ENCODE measurements around the gene MAP1B.
"Not testable (repeated sequence)": the region's sequence is repeated elsewhere in the genome, so short reads cannot be mapped to it uniquely, and the experiment has no call there.

MAP1B gene

GRCh38 chr5:72153551-72153950, 46.3 kb downstream of the MAP1B start:
- no peaks in the 10 kb centered on the region for H3K9me3 Mint-ChIP-seq
- peaks cover 2% of the 10 kb centered on the region for H3K4me1 Mint-ChIP-seq (ENCODE audit: low read depth)
- no peak overlapping the region for H3K4me3 Mint-ChIP-seq
- no peak overlapping the region for H3K27ac Mint-ChIP-seq
- H3K27me3 Mint-ChIP-seq (ENCODE audit: low read depth): peaks cover 21% of the 10 kb centered on the region
- H3K36me3 Mint-ChIP-seq (ENCODE audit: low read depth): no peaks in the 10 kb centered on the region

DNA sequence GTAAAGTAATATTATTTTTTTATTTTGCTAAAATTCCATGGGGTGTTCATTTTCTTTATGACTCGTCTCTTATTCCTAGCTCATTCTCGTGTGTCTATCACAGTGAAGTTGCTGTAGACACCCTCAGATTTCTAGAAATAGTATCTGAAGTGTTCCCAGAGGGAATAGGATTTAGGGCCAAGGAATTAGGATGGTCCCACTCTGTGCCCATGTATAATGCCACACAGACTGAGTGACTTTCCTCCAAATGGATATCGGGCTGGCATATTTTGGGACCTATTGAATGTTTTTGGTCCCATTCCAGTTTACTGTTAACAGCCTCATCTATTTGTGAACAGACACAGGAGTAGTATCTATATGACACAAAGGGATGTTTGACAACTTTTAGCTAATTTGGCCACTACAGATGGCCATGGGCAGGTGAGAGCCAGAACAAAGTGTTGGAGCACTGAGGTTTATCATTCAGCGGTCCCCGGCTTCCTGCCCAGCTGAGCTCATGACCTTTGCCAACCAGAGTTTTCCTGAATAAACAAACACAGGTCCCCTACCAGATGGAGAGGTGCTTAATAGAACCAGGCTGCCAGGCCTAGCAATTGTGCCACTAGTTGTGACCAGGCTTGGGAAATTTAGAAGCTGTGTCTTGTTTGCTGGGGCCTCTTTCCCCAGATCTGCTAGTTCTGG, 46.9 kb downstream of the MAP1B start:
- no peaks in the 10 kb centered on the region for H3K9me3 Mint-ChIP-seq
- no peaks in the 10 kb centered on the region for H3K36me3 Mint-ChIP-seq (ENCODE audit: low read depth)
- H3K4me3 Mint-ChIP-seq: no peak overlapping the region
- peaks cover 2% of the 10 kb centered on the region for H3K4me1 Mint-ChIP-seq (ENCODE audit: low read depth)
- H3K27me3 Mint-ChIP-seq (ENCODE audit: low read depth): peaks cover 18% of the 10 kb centered on the region
- no peak overlapping the region for H3K27ac Mint-ChIP-seq

- H3K4me3 Mint-ChIP-seq: no peak overlapping the region
- peaks cover 21% of the 10 kb centered on the region for H3K27me3 Mint-ChIP-seq (ENCODE audit: low read depth)
- H3K9me3 Mint-ChIP-seq: no peaks in the 10 kb centered on the region
Observed at GRCh38 chr5:72156946-72157624, 49.8 kb downstream of the MAP1B start.

GRCh38 chr5:72157625-72157962, 50.3 kb downstream of the MAP1B start:
- Mint-ChIP-seq H3K9me3 (no peaks in the 10 kb centered on the region), H3K4me3 (no peak overlapping the region), H3K36me3 (ENCODE audit: low read depth) (no peaks in the 10 kb centered on the region), H3K4me1 (ENCODE audit: low read depth) (peaks cover 2% of the 10 kb centered on the region), H3K27ac (no peak overlapping the region), H3K27me3 (ENCODE audit: low read depth) (peaks cover 21% of the 10 kb centered on the region)

More at GRCh38 chr5:72156946-72157624, 49.8 kb downstream of the MAP1B start:
- H3K4me1 Mint-ChIP-seq (ENCODE audit: low read depth): peaks cover 2% of the 10 kb centered on the region
- no peaks in the 10 kb centered on the region for H3K36me3 Mint-ChIP-seq (ENCODE audit: low read depth)
- H3K27ac Mint-ChIP-seq: no peak overlapping the region

DNA sequence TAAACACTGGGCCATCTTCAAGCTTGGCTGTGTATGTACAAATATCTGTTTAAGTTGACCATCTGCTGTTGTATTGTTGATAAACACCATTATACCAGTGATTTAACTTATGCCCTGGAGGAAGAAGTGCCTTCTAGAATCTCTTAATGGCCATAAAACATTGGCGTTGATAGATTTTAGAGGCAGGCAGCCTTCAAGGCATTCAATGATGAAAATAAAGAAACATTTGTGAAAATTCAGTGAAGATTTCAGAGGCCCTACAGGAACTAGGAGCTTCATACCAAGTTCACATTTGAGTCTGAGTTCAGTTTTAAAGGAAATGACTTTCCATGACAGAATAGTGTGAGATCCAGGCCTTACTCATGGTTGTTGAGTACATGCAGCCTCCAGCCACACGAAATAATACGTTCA, 52.2 kb downstream of the MAP1B start:
- Mint-ChIP-seq H3K36me3 (ENCODE audit: low read depth) (no peaks in the 10 kb centered on the region), H3K4me1 (ENCODE audit: low read depth) (peaks cover 2% of the 10 kb centered on the region), H3K27ac (no peak overlapping the region), H3K27me3 (ENCODE audit: low read depth) (peaks cover 30% of the 10 kb centered on the region), H3K4me3 (no peak overlapping the region), H3K9me3 (no peaks in the 10 kb centered on the region)

DNA sequence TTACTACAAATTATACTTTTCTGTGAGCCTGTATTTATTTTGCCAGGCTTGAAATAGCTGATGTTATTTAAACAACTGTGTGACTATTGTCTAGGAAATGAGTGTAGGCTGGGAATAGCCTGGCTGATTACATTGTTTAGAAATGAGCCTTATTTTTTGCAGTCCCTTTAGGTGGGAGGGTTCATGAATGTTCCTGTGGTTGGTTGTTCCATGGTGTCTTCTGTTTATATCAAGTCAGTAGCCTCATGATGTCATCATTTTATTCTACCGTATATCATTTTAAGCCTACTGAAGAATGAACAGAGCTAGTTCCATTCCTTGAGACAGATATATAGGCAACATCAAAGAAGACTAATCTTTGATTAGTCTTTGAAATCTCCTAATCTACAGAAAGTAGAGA, 53.1 kb downstream of the MAP1B start:
- Mint-ChIP-seq H3K36me3 (ENCODE audit: low read depth) (no peaks in the 10 kb centered on the region), H3K4me3 (no peak overlapping the region), H3K27ac (no peak overlapping the region), H3K4me1 (ENCODE audit: low read depth) (peaks cover 2% of the 10 kb centered on the region), H3K27me3 (ENCODE audit: low read depth) (peaks cover 30% of the 10 kb centered on the region), H3K9me3 (no peaks in the 10 kb centered on the region)

DNA sequence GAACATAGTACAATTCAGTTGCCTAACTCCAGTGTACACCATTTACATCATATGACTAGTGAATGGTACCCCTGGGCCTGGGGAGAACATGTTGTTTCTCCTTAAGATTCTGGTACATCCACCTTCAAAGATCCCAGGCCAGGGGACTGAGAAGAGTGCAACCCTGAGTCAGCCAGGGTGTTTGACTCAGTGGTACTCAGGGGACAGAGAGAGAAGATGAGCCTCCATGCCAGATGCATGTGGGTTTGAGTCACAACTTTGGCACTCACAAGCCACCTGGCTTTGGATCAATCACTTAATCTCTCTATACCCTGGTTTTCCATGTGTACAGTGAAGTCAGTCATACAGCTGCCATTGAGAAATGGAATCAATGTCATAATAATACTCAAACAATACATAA, 53.7 kb downstream of the MAP1B start:
- Mint-ChIP-seq H3K27me3 (ENCODE audit: low read depth) (peaks cover 29% of the 10 kb centered on the region), H3K9me3 (no peaks in the 10 kb centered on the region), H3K4me1 (ENCODE audit: low read depth) (peaks cover 1% of the 10 kb centered on the region), H3K36me3 (ENCODE audit: low read depth) (no peaks in the 10 kb centered on the region), H3K27ac (no peak overlapping the region), H3K4me3 (no peak overlapping the region)

DNA sequence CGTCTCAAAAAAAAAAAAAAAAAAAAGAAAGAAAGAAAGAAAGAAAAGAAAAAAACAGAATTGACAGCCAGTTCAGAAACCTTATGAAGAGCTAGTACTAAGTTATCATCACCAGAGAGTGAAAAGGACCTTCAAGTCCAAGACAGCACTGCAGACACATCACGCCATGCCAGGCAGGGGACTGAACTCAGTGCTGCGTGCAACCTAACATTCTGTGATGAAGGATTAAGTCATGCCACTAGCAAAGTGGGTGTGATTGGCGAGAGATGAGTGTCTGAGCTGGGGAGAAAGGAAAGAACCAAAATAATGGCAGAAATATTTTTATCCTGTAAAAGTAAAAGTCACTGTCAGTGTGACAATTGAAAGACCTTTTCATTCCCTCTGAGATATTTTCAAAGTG, 54.7 kb downstream of the MAP1B start:
- no peak overlapping the region for H3K4me3 Mint-ChIP-seq
- H3K36me3 Mint-ChIP-seq (ENCODE audit: low read depth): no peaks in the 10 kb centered on the region
- no peaks in the 10 kb centered on the region for H3K9me3 Mint-ChIP-seq
- H3K27me3 Mint-ChIP-seq (ENCODE audit: low read depth): peaks cover 33% of the 10 kb centered on the region
- no peak overlapping the region for H3K27ac Mint-ChIP-seq
- H3K4me1 Mint-ChIP-seq (ENCODE audit: low read depth): no peaks in the 10 kb centered on the region

DNA sequence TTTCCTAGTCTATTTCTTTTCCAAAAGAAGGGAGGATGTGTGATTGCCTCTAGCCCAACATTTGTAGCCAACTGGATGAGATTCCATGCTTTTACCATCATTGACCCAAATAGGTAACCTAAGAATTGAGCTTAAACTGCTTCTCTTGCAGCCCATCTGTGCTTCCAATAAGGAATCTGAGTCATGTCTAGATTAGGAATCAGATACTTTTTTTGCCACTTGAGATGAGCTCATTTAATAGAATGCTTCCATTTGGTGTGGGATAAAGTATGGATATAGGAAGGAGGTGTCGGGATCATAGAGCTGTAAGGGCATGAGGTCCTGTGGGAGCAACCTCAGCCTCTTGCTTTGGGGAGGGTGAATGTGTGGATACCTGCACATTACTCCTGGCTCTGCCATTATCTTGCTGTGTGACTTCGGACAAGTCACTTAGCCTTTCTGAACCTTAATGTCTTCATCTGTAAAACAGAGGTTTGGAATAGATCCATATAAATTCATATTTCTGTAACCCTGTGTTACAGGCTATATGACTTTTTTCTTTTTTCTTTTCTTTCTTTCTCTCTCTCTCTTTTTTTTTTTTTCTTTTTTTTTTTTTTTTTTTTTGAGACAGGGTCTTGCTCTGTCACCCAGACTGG, 56.2 kb downstream of the MAP1B start:
- Mint-ChIP-seq H3K4me3 (no peak overlapping the region), H3K27me3 (ENCODE audit: low read depth) (peaks cover 40% of the 10 kb centered on the region), H3K4me1 (ENCODE audit: low read depth) (no peaks in the 10 kb centered on the region), H3K27ac (no peak overlapping the region), H3K9me3 (no peaks in the 10 kb centered on the region), H3K36me3 (ENCODE audit: low read depth) (no peaks in the 10 kb centered on the region)

GRCh38 chr5:72166070-72166979, 59.0 kb downstream of the MAP1B start:
- H3K9me3 Mint-ChIP-seq: no peaks in the 10 kb centered on the region
- no peaks in the 10 kb centered on the region for H3K36me3 Mint-ChIP-seq (ENCODE audit: low read depth)
- peaks cover 51% of the 10 kb centered on the region for H3K27me3 Mint-ChIP-seq (ENCODE audit: low read depth)
- H3K4me3 Mint-ChIP-seq: no peak overlapping the region
- no peaks in the 10 kb centered on the region for H3K4me1 Mint-ChIP-seq (ENCODE audit: low read depth)
- no peak overlapping the region for H3K27ac Mint-ChIP-seq

- Mint-ChIP-seq H3K27me3 (ENCODE audit: low read depth) (peaks cover 47% of the 10 kb centered on the region), H3K9me3 (no peaks in the 10 kb centered on the region), H3K4me1 (ENCODE audit: low read depth) (no peaks in the 10 kb centered on the region), H3K27ac (no peak overlapping the region), H3K4me3 (no peak overlapping the region), H3K36me3 (ENCODE audit: low read depth) (no peaks in the 10 kb centered on the region)
Observed at GRCh38 chr5:72167257-72167656, 60.0 kb downstream of the MAP1B start.

GRCh38 chr5:72167804-72168203, 60.5 kb downstream of the MAP1B start:
- no peak overlapping the region for H3K27ac Mint-ChIP-seq
- H3K9me3 Mint-ChIP-seq: no peaks in the 10 kb centered on the region
- no peak overlapping the region for H3K4me3 Mint-ChIP-seq
- no peaks in the 10 kb centered on the region for H3K4me1 Mint-ChIP-seq (ENCODE audit: low read depth)
- peaks cover 49% of the 10 kb centered on the region for H3K27me3 Mint-ChIP-seq (ENCODE audit: low read depth)
- no peaks in the 10 kb centered on the region for H3K36me3 Mint-ChIP-seq (ENCODE audit: low read depth)

- Mint-ChIP-seq H3K27me3 (ENCODE audit: low read depth) (peaks cover 43% of the 10 kb centered on the region), H3K9me3 (no peaks in the 10 kb centered on the region), H3K36me3 (ENCODE audit: low read depth) (no peaks in the 10 kb centered on the region), H3K27ac (no peak overlapping the region), H3K4me3 (no peak overlapping the region), H3K4me1 (ENCODE audit: low read depth) (no peaks in the 10 kb centered on the region)
Observed at GRCh38 chr5:72170101-72170500, 62.8 kb downstream of the MAP1B start.

- not testable (repeated sequence) for H3K4me1 Mint-ChIP-seq (ENCODE audit: low read depth)
- H3K27me3 Mint-ChIP-seq (ENCODE audit: low read depth): peaks cover 48% of the 10 kb centered on the region
Observed at GRCh38 chr5:72171181-72171580, 63.9 kb downstream of the MAP1B start.

More at GRCh38 chr5:72171181-72171580, 63.9 kb downstream of the MAP1B start:
- H3K36me3 Mint-ChIP-seq (ENCODE audit: low read depth); H3K9me3 Mint-ChIP-seq; H3K27ac Mint-ChIP-seq; H3K4me3 Mint-ChIP-seq: not testable (repeated sequence)
